ENCODE data around the gene MYH10. TPM values are rescaled to one million over a fixed set of nuclear protein-coding genes. Genes with fewer than 3 reads are reported as not detected.

The MYH10 gene
- total RNA-seq, 2 donors from 2014 or later, result 23.3 to 30.3 TPM

- Histone ChIP-seq H3K27me3 (no peaks in the 10 kb centered on the region), H3K36me3 (replicated peaks in 1 of 2; ENCODE audit: insufficient read depth in 1 of 2, low read depth in 2 of 2) (no peaks in the 10 kb centered on the region), H3K9me3 (no peaks in the 10 kb centered on the region), H3K4me3 (no peak overlapping the region), H3K4me1 (no peaks in the 10 kb centered on the region), H3K27ac (no peak overlapping the region)
- TF ChIP-seq, protein P1, sequence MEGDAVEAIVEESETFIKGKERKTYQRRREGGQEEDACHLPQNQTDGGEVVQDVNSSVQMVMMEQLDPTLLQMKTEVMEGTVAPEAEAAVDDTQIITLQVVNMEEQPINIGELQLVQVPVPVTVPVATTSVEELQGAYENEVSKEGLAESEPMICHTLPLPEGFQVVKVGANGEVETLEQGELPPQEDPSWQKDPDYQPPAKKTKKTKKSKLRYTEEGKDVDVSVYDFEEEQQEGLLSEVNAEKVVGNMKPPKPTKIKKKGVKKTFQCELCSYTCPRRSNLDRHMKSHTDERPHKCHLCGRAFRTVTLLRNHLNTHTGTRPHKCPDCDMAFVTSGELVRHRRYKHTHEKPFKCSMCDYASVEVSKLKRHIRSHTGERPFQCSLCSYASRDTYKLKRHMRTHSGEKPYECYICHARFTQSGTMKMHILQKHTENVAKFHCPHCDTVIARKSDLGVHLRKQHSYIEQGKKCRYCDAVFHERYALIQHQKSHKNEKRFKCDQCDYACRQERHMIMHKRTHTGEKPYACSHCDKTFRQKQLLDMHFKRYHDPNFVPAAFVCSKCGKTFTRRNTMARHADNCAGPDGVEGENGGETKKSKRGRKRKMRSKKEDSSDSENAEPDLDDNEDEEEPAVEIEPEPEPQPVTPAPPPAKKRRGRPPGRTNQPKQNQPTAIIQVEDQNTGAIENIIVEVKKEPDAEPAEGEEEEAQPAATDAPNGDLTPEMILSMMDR (IDR thresholded peaks at IDR 0.05), result no peak
- TF ChIP-seq POLR2A (IDR thresholded peaks at IDR 0.05), result no peak
- no peak for DNase-seq
- WGBS, 2 donors, result 60 to 79% methylated on average over 1 of the region's 1 CpG
- no peak for ATAC-seq
- intact Hi-C loops (cut with DNase I), result no loop called here
These were observed 19.6 kb upstream of the MYH10 start for GRCh38 chr17:8650119-8650499.

GRCh38 chr17:8649157-8650118 is 18.9 kb upstream of the MYH10 start:
- H3K4me3 ChIP-seq, result no peak overlapping the region
- WGBS, 2 donors, result 67% methylated on average over 16 to 17 of the region's 17 CpGs
- intact Hi-C loops (cut with DNase I), result no loop called here
- H3K27me3 ChIP-seq, result no peaks in the 10 kb centered on the region
- peak in 2 of 4 donors; percentile 24 to 26 for DNase-seq
- ATAC-seq, result peak; percentile 45
- no peak overlapping the region for H3K27ac ChIP-seq
- no peaks in the 10 kb centered on the region for H3K36me3 ChIP-seq (replicated peaks in 1 of 2; ENCODE audit: insufficient read depth in 1 of 2, low read depth in 2 of 2)
- H3K4me1 ChIP-seq, result no peaks in the 10 kb centered on the region
- H3K9me3 ChIP-seq, result no peaks in the 10 kb centered on the region
- TF ChIP-seq, protein P1 (IDR thresholded peaks at IDR 0.05), result no peak
- no peak for TF ChIP-seq POLR2A (IDR thresholded peaks at IDR 0.05)

DNA sequence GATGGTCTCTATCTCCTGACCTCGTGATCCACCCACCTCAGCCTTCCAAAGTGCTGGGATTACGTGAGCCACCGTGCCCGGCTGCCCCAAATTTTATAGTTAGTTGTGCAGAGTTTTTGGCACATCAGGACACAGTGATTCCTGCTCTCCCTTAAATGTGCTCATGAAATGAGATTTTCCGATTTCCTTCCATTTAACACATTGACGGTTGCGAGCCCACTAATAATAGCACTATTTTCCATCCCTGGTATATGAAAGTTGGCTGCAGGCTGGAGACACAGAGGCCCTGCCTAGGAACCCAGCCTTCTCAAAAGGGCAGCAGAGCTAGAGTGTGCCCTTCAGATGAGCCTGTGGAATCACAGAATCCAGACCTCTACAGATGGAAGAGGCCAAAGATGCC is 17.4 kb upstream of the MYH10 start:
- DNase-seq (no peak), ATAC-seq (no peak)
- TF ChIP-seq, protein P1 (IDR thresholded peaks at IDR 0.05), result no peak
- TF ChIP-seq POLR2A (IDR thresholded peaks at IDR 0.05), result no peak
- Histone ChIP-seq H3K4me1 (no peaks in the 10 kb centered on the region), H3K27me3 (no peaks in the 10 kb centered on the region), H3K9me3 (no peaks in the 10 kb centered on the region), H3K4me3 (no peak overlapping the region), H3K27ac (no peak overlapping the region), H3K36me3 (replicated peaks in 1 of 2; ENCODE audit: insufficient read depth in 1 of 2, low read depth in 2 of 2) (no peaks in the 10 kb centered on the region)
- intact Hi-C loops (cut with DNase I), result no loop called here
- 87 to 89% methylated on average over 7 of the region's 7 CpGs for WGBS, 2 donors

DNA sequence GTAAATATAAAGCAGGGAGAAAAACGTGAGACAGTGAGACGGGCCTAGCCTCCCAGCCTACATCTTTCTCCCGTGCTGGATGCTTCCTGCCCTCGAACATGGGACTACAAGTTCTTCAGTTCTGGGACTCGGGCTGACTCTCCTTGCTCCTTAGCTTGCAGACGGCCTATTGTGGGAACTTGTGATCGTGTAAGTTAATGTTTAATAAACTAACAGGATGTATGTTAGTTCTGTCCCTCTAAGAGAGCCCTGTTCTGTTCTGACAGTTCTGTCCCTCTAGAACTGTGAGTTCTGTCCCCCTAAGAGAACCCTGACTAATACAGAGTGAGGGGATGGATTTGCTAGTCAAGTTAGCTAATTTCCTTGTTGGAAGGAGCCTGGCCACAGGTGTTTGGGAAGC is 16.7 kb upstream of the MYH10 start:
- no peaks in the 10 kb centered on the region for H3K9me3 ChIP-seq
- 60 to 63% methylated on average over 7 of the region's 7 CpGs for WGBS, 2 donors
- intact Hi-C loops (cut with DNase I), result no loop called here
- no peak overlapping the region for H3K4me3 ChIP-seq
- no peaks in the 10 kb centered on the region for H3K27me3 ChIP-seq
- no peaks in the 10 kb centered on the region for H3K36me3 ChIP-seq (replicated peaks in 1 of 2; ENCODE audit: insufficient read depth in 1 of 2, low read depth in 2 of 2)
- no peak for TF ChIP-seq POLR2A (IDR thresholded peaks at IDR 0.05)
- TF ChIP-seq, protein P1 (IDR thresholded peaks at IDR 0.05), result no peak
- DNase-seq (no peak), ATAC-seq (no peak)
- no peak overlapping the region for H3K27ac ChIP-seq
- no peaks in the 10 kb centered on the region for H3K4me1 ChIP-seq

DNA sequence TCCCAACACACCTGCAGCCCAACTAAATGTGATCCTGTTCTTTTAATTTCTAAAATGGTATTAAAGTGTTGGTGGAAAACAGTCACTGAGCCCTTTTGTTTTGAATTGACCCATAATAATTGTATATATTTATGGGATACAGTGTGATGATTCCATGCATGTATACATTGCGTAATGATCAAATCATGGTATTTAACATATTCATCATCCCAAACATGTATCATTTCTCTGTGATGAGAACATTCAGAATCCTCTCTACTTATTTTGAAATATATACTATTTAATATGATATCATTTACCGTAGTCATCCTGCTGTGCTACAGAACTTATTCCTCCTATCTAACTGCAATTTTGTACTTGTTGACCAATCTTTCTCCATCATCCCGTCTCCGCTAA is 14.0 kb upstream of the MYH10 start:
- H3K4me1 ChIP-seq, result no peaks in the 10 kb centered on the region
- no peak overlapping the region for H3K27ac ChIP-seq
- no peaks in the 10 kb centered on the region for H3K9me3 ChIP-seq
- no peaks in the 10 kb centered on the region for H3K27me3 ChIP-seq
- H3K36me3 ChIP-seq (replicated peaks in 1 of 2; ENCODE audit: insufficient read depth in 1 of 2, low read depth in 2 of 2), result no peaks in the 10 kb centered on the region
- DNase-seq, result no peak
- intact Hi-C loops (cut with DNase I), result no loop called here
- no peak for ATAC-seq
- 89 to 91% methylated on average over 4 of the region's 4 CpGs for WGBS, 2 donors
- TF ChIP-seq POLR2A (IDR thresholded peaks at IDR 0.05), result no peak
- TF ChIP-seq, protein P1 (IDR thresholded peaks at IDR 0.05), result no peak
- H3K4me3 ChIP-seq, result no peak overlapping the region

Measured in body of pancreas (tissue), 4 donors.